Dedifferentiated amniotic fluid mesenchymal stem cell (primary cell): ENCODE data around the gene KIFC1.
"Not testable (repeated sequence)": the region's sequence is repeated elsewhere in the genome, so short reads cannot be mapped to it uniquely, and the experiment has no call there.

Experiments
- DNase-seq: peaks from one replicate; pipeline ENCODE4 v3.0.0-alpha.2; 2016; ENCODE audit errors: extremely low spot score

Gene KIFC1

DNA sequence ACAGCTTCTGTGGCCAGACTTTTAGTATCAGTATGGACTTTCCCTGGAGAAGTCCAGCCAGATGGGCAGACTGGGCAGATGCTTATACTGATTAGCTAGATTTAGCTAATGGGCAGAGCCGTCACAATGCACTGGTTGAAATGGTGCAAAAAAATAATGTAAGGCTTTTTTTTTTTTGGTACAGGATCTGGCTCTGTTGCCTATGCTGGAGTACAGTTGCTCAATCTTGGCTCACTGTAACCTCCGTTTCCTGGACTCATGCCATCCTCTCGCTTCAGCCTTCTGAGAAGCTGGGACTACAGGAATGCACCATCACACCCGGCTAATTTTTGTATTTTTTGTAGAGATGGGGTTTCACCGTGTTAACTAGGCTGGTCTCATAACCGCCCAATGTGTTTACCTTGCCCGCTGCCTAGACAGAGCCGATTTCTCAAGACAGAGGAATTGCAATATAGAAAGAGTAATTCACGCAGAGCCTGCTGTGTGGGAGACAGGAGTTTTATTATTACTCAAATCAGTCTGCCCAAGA is 16.4 kb upstream of the KIFC1 start:
- peak; percentile 81 for DNase-seq

DNA sequence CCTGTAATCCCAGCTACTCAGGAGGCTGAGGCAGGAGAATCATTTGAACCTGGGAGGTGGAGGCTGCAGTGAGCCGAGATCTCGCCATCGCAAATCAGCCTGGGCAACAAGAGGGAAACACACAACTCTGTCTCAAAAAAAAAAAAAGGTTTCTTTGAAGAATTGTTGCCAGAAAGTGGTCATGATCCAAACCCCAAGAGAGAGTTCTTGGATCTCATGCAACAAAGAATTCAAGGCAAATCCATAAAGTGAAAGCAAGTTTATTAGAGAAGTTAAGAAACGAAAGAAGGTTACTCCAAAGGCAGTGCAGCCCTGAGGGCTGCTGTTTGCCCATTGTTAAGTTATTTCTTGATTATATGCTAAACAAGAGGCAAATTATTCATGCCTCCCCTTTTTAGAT is 14.5 kb upstream of the KIFC1 start:
- DNase-seq, result no peak

DNA sequence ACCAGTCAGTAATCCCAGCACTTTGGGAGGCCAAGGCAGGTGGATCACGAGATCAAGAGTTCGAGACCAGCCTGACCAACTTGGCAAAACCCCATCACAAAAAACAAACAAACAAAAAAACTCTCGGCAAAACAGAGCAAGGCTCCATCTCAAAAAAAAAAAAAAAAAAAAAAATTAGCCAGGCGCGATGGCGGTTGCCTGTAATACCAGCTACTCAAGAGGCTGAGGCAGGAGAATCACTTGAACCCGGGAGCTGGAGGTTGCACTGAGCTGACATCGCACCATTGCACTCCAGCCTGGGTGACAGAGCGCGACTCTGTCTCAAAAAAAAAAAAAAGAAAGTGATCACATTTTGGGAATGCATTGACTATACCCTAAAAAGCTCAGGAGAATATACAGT is 12.4 kb upstream of the KIFC1 start:
- DNase-seq, result not testable (repeated sequence)

DNA sequence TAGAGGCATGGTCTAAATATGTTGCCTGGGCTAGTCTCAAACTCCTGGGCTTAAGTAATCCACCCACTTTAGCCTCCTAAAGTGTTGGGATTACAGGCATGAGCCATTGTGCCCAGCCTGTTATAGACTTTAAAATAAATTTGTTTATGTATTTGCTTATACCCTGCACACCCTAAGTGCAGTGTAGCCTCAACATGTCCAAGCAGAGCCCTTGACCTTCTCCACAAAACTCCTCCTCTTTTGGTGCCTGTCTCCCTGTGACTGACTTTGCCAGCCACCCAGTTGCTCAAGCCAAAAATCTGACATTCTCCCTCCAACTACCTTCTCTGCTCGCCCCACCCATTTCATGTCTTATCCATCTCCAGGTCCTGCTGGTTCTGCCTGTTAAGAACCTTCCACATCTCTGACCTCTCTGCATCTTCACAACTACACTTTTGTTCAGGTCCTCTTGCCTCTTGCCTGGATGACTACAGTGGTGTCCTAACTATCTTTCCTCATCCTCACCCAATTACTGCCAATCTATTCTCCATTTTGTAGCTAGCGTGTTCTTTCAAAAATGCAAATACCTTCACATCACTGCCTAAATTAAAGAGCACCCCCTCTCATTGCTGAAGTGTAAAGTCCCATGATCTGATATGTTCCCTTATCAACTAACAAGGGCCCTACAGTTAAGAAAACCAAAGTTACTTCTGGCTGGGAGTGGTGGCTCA is 11.2 kb upstream of the KIFC1 start:
- no peak for DNase-seq

DNA sequence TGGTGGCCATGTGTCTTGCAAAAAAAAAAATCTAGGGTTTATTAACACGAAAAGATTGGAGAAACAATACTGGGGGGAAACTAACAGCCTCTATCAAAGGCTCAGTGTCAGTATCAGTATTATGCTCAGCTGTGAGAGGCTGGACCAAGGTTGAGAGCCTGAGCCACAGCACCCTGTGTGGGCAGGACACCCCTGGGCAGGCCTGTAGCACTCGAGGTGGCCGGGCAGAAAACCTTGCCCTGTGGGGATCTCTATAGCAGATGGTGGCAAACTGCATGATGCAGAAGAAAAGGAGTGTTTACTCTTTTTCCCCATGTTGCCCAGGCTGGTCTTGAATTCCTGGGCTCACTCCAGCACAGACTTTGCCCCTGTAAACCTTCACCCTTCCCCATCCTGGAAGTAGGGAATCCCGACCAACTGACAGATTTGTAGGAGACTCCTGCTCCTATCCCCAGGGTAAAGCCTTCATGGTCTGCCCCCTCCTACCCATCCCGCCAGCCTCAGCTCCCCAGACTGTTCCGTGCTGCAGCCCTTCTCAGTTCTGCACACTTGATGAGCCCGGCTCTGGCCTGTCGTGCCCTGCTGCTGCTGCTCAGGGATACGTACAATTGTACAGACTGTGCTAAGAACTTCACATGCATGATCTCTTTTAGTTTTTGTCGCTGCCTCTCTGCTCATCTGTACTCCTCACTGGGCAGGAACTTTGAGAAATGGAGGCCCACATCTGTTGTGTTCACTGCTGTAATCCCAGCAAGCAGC is 8.0 kb upstream of the KIFC1 start:
- no peak for DNase-seq

DNA sequence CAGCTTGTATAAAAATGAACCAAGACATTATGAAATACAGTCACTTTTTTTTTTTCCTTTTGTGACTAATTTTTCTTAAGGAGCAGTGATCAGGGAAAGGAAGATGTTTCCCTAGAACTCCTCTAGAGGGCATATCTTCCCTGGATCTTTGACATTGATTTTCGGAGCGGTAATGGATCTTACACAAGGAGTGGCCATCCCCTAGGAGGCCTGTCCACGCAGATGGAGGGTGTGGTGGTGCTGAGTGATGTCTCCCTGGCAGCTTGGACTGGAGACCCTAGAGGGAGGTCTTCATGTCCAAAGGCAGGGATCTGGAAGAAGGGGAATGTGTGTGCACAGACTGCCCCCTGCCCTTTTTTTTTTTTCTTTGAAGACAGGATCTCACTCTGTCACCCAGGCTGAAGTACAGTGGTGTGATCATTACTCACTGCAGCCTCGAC is 7.0 kb upstream of the KIFC1 start:
- DNase-seq, result peak; percentile 54

DNA sequence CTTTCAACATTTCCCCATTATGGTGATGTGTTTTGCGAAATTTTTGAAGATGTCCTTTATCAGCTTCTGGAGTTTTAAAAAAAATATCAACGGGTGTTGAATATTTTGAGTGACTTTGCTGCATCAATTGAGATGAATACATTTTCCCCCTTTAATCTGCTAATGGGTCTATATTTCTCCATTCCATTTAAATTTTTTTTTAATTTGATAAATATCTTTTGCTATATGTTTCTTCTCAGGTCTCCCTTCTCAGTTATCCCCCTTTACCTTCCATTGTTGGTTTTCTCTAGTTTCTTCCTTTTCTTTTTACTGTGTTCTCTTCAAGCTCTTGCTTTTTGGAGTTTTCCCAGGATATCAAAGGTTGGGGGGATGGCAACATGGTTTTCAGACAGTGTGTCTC is 1.4 kb upstream of the KIFC1 start:
- DNase-seq, result no peak

DNA sequence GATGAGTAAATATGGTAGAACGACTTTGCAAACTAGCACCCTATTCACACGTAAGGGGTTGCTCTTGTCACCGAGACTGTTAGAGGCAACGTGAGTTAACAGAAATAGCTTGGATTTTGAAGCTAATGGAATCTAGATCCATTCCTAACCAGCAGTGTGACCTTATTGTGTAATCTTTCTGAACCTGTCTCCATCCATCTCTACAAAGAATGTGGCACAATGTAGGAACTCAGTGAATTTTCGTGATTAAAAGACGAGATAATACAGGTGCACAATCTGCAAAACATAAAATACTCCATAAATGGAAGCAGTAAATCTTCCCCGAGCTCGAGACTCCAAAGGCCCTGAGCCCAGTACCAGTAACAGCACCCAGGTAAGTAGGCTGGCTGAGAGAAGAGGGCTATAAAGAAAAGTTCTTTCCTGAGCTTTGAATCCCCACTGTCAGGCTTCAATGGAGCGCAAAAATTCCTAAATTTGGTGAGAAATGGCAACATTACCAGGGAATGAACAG is 801 bp upstream of the KIFC1 start:
- no peak for DNase-seq

DNA sequence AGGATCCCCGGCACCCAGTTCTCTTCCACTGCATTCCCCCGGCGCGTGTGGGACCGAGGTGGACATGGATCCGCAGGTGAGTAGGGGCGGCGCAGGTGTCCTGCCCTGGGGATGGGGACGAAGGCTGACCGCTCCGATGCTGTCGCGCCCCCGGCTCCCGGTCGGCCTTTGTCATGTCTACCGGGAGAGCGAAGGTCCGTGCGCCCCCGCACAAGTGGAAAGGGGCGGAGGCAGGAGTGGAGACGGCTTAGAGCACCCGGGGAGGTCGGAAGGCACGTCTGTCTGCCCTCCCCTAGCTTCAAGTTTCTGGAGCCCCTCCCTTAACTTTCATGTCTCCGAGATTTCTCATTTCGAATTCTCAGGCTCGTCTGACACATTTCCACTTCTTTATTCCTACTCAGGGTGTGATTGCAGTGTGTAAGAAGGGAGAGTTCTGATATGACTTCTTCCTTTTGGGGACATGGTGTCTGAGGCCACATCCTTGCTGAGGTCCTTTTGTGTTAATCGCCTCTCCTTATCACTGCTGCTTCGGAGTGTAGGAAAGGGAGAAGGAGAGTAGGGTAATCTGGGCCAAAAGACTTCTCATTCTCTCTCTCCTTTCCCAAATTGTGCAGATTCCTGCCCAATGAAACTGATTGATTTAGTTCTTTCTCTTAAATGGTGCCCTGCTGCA is 435 bp downstream of the KIFC1 start:
- DNase-seq, result no peak

DNA sequence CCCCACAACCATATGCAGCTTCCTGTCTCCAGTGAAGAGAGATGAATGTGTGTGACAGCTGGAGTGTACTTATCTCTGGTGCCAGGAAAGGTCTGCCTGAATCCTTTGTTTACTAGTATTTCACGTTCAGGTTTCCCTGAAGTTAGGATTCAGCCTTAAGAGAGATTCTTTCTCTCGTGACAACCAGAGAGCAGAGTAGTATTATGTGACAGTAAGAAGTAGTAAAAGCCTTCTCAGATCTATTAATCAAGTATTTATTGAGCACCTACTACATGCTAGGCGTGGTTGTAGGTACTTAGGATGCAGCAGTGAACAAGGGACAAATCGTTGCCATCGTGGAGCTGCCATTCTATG is 949 bp downstream of the KIFC1 start:
- no peak for DNase-seq

DNA sequence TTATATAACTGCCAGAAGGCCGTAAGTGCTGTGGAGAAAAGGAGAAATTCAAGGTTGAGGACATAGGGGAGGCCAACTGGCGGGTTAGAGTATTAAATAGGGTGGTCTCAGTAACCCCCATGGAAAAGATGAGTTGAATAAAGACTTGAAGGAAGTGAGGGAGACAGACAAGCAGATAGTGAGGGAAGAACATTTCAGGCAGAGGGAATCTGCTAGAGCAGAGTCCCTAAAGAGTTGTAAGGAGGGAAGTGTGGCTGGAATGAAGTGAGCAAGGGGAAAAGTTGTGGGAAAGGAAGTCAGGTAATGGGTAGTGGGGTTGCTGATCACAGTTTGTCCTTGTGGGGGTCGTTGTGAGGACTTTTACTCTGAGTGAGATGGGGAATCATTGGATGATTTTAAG is 1.4 kb downstream of the KIFC1 start:
- no peak for DNase-seq

DNA sequence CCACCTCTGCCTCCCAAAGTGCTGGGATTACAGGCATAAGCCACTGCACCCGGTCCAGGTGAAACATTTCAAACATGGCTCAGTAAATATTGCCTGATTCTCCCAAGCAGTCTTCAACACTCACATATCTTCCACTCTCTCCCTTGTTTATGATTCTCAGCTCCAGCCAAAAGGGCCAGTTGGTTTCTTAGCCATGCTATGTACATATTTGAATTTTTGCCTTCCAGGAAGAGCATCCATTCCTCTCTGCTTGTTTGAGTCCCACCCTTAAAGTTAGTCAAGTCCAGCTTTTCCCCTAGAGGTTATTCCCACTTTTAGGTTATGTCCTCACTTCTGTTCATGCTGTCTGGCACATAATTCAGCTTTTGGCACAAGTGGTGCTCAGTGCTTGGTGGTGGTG is 5.9 kb downstream of the KIFC1 start:
- no peak for DNase-seq

DNA sequence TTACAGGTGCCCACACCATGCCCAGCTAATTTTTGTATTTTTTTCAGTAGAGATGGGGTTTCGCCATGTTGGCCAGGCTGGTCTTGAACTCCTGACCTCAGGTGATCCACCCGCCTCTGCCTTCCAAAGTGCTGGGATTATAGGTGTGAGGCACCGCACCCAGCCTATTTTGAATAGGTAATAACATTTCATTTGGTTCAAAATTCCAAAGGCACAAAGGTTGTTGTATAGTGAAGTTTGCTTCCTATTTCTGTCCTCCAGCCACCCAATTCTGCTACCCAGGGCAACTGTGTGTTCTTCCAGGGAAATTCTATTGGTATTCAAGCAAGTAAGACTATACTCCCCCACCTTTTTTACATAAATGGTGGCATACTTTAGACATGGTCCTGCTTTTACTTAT is 7.0 kb downstream of the KIFC1 start:
- not testable (repeated sequence) for DNase-seq

DNA sequence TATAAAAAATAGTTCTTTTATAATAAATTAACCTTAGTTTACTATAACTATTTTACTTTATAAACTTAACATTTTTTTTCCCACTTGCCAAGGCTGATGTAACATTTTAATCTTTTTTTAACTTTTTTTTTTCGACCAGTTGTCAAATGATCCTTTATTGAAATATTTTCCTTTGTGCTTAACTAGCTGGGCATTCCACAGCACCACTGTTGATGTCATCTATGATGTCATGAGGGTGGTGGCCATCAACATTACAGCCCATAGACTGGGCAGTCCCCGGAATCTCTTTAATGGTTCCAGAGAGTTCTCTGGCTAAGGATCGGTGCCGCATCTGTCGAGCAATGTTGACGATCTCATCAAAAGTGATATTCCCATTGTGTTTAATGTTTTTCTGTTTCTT is 8.3 kb downstream of the KIFC1 start:
- DNase-seq, result not testable (repeated sequence)

DNA sequence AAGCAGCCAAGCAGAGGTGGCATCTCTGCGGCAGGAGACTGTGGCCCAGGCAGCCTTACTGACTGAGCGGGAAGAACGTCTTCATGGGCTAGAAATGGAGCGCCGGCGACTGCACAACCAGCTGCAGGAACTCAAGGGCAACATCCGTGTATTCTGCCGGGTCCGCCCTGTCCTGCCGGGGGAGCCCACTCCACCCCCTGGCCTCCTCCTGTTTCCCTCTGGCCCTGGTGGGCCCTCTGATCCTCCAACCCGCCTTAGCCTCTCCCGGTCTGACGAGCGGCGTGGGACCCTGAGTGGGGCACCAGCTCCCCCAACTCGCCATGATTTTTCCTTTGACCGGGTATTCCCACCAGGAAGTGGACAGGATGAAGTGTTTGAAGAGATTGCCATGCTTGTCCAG is 13.3 kb downstream of the KIFC1 start:
- no peak for DNase-seq

DNA sequence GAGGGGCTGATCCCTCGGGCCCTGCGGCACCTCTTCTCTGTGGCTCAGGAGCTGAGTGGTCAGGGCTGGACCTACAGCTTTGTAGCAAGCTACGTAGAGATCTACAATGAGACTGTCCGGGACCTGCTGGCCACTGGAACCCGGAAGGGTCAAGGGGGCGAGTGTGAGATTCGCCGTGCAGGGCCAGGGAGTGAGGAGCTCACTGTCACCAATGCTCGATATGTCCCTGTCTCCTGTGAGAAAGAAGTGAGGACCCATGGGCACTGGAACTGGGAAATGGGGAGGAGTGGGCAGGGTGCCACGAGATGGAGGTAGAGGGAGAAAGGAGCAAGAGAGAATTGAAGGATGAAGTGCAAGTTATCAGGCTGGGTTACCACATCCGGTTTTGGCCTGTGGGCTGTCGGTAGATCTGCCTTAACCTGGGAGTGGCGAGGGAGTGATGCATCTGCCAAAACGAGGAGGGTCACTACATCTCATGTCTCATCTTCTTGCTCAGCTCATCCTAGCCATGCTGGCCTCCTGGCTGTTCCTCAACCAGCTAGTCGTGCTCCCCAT is 13.8 kb downstream of the KIFC1 start:
- no peak for DNase-seq

DNA sequence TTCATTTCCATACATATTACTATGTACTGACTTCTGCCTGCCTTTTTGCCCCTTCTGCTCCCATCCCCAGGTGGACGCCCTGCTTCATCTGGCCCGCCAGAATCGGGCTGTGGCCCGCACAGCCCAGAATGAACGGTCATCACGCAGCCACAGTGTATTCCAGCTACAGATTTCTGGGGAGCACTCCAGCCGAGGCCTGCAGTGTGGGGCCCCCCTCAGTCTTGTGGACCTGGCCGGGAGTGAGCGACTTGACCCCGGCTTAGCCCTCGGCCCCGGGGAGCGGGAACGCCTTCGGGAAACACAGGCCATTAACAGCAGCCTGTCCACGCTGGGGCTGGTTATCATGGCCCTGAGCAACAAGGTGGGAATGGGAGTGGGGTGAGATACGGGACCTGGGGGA is 14.5 kb downstream of the KIFC1 start:
- no peak for DNase-seq

DNA sequence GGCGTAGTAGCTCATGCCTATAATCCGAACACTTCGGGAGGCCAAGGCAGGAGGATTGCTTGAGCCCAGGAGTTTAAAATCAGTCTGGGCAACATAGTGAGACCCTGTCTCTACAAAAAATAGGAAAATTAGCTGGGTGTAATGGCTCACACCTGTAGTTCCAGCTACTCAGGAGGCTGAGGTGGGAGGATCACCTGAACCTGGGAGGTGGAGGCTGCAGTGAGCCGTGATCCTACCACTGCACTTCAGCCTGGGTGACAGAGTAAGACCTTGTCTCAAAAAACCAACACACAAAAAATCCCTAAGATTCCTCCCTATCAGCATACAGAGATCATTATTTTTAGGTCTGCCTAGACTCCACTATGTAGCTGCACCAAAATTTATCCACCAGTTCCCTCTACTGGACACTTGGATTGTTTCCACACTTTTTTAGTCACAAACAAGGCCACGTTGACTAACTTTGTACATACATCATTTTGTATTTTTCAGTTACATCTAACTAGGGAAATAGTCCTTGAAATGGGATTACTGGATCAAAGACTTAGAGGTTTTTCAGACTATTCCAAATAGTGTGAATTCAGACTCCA is 15.6 kb downstream of the KIFC1 start:
- DNase-seq, result peak; percentile 62

DNA sequence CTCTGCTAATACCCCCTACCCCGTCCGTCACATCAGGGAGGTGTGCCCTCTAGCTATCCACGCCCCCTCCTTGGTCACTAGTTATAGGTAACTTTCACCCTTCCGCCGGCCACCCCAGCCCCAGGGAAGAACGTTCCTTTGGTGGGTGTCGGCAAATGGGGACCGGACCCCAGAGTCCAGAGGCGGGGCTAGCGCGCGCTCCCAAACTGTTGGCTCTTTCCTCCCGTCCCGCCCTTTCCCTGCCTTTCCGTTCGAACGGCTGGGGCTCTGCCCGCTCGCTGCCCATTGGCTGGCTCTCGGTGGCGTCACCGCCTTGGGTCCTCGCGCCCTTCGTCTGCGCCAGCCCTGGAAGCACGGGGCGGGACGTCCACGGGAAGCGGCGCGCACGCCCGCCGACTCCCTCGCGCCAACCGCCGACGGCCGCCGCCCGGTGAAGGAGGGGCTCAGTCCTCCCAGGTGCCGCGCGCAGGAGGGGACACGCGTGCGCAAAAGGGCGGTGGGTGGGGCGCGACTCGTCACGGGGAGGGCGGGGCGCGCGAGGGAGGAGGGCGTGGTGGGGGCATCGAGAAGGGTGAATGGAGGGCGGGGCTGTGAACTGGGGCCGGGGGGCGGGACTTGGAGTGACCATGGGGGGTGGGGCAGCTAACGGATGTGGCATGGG is 18.6 kb downstream of the KIFC1 start:
- DNase-seq, result peak; percentile 95

DNA sequence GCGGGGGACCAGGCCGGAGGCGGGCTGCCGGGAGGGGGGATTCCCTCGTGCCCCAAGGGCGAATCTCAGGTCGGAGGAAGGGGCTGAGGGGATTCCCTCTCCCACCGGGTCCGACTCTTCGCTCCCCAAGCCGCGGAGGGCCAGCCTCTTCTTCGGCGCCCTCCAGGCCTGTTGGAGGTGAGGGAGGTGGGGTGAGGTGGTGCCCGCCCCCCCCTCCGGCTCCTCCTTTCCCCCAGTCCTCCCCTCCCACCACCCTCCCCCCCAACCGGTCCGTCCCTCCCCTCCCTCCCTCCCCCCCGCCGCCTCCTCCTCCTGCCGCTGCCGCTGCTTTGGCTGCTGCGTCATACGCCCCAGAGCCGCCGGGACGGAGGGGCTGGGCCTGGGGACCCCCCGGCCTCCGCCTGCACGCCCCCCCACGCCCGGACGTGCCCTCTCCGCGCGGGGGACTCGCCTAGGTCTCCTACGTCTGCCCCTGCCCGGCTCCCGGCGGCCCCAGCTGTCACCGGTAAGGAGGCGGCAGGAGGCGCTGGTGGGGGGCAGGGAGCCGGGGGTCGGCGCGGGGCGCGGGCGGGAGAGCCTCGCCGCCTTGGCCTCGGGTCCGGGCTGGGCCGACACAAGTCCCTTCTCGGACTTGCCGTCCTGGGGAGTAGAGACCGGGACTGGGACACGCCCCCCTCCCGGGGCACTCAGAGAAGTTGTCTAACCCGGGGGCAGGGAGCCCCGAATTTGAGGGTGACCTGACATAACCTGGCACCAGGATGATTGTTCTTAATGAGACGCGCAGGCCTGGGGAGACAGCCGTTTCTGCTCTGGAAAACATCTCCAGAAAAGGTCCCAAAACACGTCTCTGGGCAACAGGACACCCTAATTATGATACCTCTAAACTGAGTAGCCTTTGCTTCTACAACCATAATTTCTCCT is 19.3 kb downstream of the KIFC1 start, which contains the start of gene PHF1:
TSS of gene PHF1 (plus strand) at position 304 of the 921 bp plus-strand sequence. CDS start 1,250 bp downstream, outside the sequence.
- peak; percentile 19 for DNase-seq
